Measurements from ENCODE around the gene OLIG1. TPM values are rescaled to one million over a fixed set of nuclear protein-coding genes. Genes with fewer than 3 reads are reported as not detected.

OLIG1 gene
- total RNA-seq, 2 experiments from 2014 or later: not detected

DNA sequence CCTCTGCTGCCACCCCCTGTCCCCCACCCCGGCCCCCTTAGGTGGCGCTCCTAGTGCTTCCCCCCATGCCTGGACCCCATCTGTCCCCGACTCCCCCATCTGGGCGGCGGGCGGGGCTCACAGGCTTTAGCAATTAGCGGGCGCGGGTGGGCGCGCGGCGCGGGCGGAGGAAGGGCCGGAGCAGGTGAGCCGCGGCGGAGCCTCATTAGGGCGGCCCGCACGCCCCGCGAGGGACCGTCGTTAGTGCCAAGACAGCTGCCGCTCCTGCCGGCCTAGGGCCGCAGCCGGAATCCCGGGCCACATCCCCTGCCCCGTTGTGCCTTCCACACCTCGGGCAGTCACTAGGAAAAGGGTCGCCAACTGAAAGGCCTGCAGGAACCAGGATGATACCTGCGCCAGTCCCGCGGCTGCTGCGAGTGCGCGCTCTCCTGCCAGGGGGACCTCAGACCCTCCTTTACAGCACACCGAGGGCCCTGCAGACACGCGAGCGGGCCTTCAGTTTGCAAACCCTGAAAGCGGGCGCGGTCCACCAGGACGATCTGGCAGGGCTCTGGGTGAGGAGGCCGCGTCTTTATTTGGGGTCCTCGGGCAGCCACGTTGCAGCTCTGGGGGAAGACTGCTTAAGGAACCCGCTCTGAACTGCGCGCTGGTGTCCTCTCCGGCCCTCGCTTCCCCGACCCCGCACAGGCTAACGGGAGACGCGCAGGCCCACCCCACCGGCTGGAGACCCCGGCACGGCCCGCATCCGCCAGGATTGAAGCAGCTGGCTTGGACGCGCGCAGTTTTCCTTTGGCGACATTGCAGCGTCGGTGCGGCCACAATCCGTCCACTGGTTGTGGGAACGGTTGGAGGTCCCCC lies 36.6 kb upstream of the OLIG1 start:
- ChIA-PET CTCF (ENCODE audit: unreplicated experiment) (no interaction called here), POLR2A (no interaction called here)
- TF ChIP-seq EZH2phosphoT487 (IDR thresholded peaks at IDR 0.05; ENCODE audit: borderline replicate concordance, low read depth, low read length): no peak
- TF ChIP-seq, protein P1, sequence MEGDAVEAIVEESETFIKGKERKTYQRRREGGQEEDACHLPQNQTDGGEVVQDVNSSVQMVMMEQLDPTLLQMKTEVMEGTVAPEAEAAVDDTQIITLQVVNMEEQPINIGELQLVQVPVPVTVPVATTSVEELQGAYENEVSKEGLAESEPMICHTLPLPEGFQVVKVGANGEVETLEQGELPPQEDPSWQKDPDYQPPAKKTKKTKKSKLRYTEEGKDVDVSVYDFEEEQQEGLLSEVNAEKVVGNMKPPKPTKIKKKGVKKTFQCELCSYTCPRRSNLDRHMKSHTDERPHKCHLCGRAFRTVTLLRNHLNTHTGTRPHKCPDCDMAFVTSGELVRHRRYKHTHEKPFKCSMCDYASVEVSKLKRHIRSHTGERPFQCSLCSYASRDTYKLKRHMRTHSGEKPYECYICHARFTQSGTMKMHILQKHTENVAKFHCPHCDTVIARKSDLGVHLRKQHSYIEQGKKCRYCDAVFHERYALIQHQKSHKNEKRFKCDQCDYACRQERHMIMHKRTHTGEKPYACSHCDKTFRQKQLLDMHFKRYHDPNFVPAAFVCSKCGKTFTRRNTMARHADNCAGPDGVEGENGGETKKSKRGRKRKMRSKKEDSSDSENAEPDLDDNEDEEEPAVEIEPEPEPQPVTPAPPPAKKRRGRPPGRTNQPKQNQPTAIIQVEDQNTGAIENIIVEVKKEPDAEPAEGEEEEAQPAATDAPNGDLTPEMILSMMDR (conservative IDR thresholded peaks at IDR 0.05; ENCODE audit: low read length): no peak
- Histone ChIP-seq H3K9me3 (ENCODE audit: low read length) (no peaks in the 10 kb centered on the region), H2AFZ (ENCODE audit: low read length) (no peak overlapping the region), H3K27ac (ENCODE audit: low read depth, low read length, poor library complexity, severe bottlenecking) (no peak overlapping the region), H3K36me3 (ENCODE audit: insufficient read depth, low read length) (no peaks in the 10 kb centered on the region), H3K9me2 (ENCODE audit: insufficient read depth, low read length) (no peaks in the 10 kb centered on the region), H3K4me2 (ENCODE audit: low read length) (no peak overlapping the region), H3K79me2 (ENCODE audit: insufficient read depth, low read depth, low read length) (no peaks in the 10 kb centered on the region), H3K4me1 (ENCODE audit: insufficient read depth, low read length, poor library complexity, severe bottlenecking) (no peaks in the 10 kb centered on the region), H3K4me3 (ENCODE audit: low read depth, low read length, poor library complexity, severe bottlenecking) (no peak overlapping the region), H4K20me1 (ENCODE audit: insufficient read depth, low read length) (no peaks in the 10 kb centered on the region)
- intact Hi-C loops (cut with micrococcal nuclease; ENCODE audit: unreplicated experiment): no loop called here
- no peak for DNase-seq (ENCODE audit: low spot score)
- no TSS peak for BruUV-seq (replicated peaks)

DNA sequence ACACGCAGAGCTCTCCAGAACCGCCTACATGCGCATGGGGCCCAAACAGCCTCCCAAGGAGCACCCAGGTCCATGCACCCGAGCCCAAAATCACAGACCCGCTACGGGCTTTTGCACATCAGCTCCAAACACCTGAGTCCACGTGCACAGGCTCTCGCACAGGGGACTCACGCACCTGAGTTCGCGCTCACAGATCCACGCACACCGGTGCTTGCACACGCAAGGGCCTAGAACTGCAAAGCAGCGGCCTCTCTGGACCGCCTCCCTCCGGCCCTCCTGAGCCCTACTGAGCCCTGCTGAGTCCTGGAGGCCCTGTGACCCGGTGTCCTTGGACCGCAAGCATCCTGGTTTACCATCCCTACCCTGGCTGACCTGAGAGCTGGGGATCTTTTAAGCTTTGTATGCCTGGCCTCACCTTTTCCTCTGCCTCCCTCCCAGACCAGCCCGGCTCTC lies 36.0 kb upstream of the OLIG1 start:
- CTCF ChIA-PET (ENCODE audit: unreplicated experiment): no interaction called here
- no TSS peak for BruUV-seq (replicated peaks)
- H3K27ac ChIP-seq (ENCODE audit: low read depth, low read length, poor library complexity, severe bottlenecking): no peak overlapping the region
- no peaks in the 10 kb centered on the region for H3K9me3 ChIP-seq (ENCODE audit: low read length)
- no peaks in the 10 kb centered on the region for H4K20me1 ChIP-seq (ENCODE audit: insufficient read depth, low read length)
- no peak overlapping the region for H3K4me2 ChIP-seq (ENCODE audit: low read length)
- no peaks in the 10 kb centered on the region for H3K79me2 ChIP-seq (ENCODE audit: insufficient read depth, low read depth, low read length)
- TF ChIP-seq EZH2phosphoT487 (IDR thresholded peaks at IDR 0.05; ENCODE audit: borderline replicate concordance, low read depth, low read length): no peak
- TF ChIP-seq, protein P1 (conservative IDR thresholded peaks at IDR 0.05; ENCODE audit: low read length): no peak
- intact Hi-C loops (cut with micrococcal nuclease; ENCODE audit: unreplicated experiment): no loop called here
- H3K4me1 ChIP-seq (ENCODE audit: insufficient read depth, low read length, poor library complexity, severe bottlenecking): no peaks in the 10 kb centered on the region
- no peaks in the 10 kb centered on the region for H3K9me2 ChIP-seq (ENCODE audit: insufficient read depth, low read length)
- no peak overlapping the region for H2AFZ ChIP-seq (ENCODE audit: low read length)
- no peaks in the 10 kb centered on the region for H3K36me3 ChIP-seq (ENCODE audit: insufficient read depth, low read length)
- DNase-seq (ENCODE audit: low spot score): no peak
- no peak overlapping the region for H3K4me3 ChIP-seq (ENCODE audit: low read depth, low read length, poor library complexity, severe bottlenecking)
- POLR2A ChIA-PET: no interaction called here

DNA sequence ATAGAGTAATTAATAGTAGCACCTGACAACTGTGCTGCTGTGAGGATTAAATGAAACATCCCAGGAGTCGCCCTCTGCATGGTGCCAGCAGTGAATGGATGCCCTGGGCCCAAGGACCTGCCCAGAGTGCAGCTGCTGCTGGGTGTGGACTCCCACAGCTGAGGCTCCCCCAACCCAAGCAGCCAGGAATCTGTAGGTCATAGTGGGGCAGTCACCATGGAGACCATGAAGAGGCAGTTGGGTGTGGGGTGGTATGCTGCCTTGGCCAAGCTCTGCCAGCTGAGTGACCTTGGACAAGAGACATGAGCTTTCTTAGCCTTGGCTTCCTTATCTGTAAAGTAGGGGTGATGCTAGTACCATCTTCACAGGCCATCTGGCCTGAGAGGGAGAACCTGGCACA lies 34.8 kb upstream of the OLIG1 start:
- Histone ChIP-seq H3K9me2 (ENCODE audit: insufficient read depth, low read length) (no peaks in the 10 kb centered on the region), H3K4me2 (ENCODE audit: low read length) (no peak overlapping the region), H4K20me1 (ENCODE audit: insufficient read depth, low read length) (no peaks in the 10 kb centered on the region), H3K9me3 (ENCODE audit: low read length) (no peaks in the 10 kb centered on the region), H3K36me3 (ENCODE audit: insufficient read depth, low read length) (no peaks in the 10 kb centered on the region), H2AFZ (ENCODE audit: low read length) (no peak overlapping the region), H3K4me3 (ENCODE audit: low read depth, low read length, poor library complexity, severe bottlenecking) (no peak overlapping the region), H3K79me2 (ENCODE audit: insufficient read depth, low read depth, low read length) (no peaks in the 10 kb centered on the region), H3K4me1 (ENCODE audit: insufficient read depth, low read length, poor library complexity, severe bottlenecking) (no peaks in the 10 kb centered on the region), H3K27ac (ENCODE audit: low read depth, low read length, poor library complexity, severe bottlenecking) (no peak overlapping the region)
- DNase-seq (ENCODE audit: low spot score): no peak
- ChIA-PET CTCF (ENCODE audit: unreplicated experiment) (interaction anchor here (0.6 kb wide), 1 partner anchor 80 kb away, joined by 3 read pairs; no protein-coding TSS in a partner anchor), POLR2A (no interaction called here)
- no peak for TF ChIP-seq EZH2phosphoT487 (IDR thresholded peaks at IDR 0.05; ENCODE audit: borderline replicate concordance, low read depth, low read length)
- TF ChIP-seq, protein P1 (conservative IDR thresholded peaks at IDR 0.05; ENCODE audit: low read length): no peak
- no TSS peak for BruUV-seq (replicated peaks)
- intact Hi-C loops (cut with micrococcal nuclease; ENCODE audit: unreplicated experiment): no loop called here

Measured in OCI-LY7 (cell line).